MM.1S (cell line): Measurements from ENCODE around the gene TMEM170A.

Experiments used
- CTCF ChIP-seq: fragments of 300-600 bp; sonication (generic); IDR thresholded peaks from 2 replicates; pipeline ENCODE4 v1.5.1; 2016; ENCODE audit warnings: antibody characterized with exemption, low read length, mixed read lengths
- EZH2phosphoT487 ChIP-seq: fragments of 300-600 bp; sonication (generic); IDR thresholded peaks from 2 replicates; pipeline ENCODE4 v1.6.1; 2018; ENCODE audit warnings: antibody characterized with exemption, low read length

GRCh38 chr16:75502916-75503605 lies 38.6 kb upstream of the TMEM170A start:
- TF ChIP-seq EZH2phosphoT487 (no peak), CTCF (no peak)
